DOHH2 (cell line): ENCODE results near the gene RPGR.

Experiments used
- H3F3A ChIP-seq: fragments of 200-600 bp; sonication (generic), shearing (Covaris generic); 2 replicates; pipeline ENCODE4 v1.6.0; 2016; ENCODE audit warnings: antibody characterized with exemption, mild to moderate bottlenecking; ENCODE audit not compliant: control insufficient read depth, insufficient read depth
- H3K27ac ChIP-seq: fragments of 200-600 bp; sonication (generic); 2 replicates; pipeline ENCODE4 v1.5.1; 2014; ENCODE audit warnings: low read depth, mild to moderate bottlenecking, low read length, moderate library complexity
- H3K27me3 ChIP-seq: fragments of 200-600 bp; sonication (generic); 2 replicates; pipeline ENCODE4 v1.6.1; 2014; ENCODE audit warnings: mild to moderate bottlenecking, low read length, mixed read lengths; ENCODE audit not compliant: control insufficient read depth
- H3K36me3 ChIP-seq: fragments of 200-600 bp; sonication (generic); 2 replicates; pipeline ENCODE4 v1.6.1; 2014; ENCODE audit warnings: mild to moderate bottlenecking, low read length, moderate library complexity, mixed read lengths; ENCODE audit not compliant: control insufficient read depth
- H3K4me1 ChIP-seq: fragments of 200-600 bp; sonication (generic); 2 replicates; pipeline ENCODE4 v1.6.1; 2014; ENCODE audit warnings: mild to moderate bottlenecking, low read length, mixed read lengths; ENCODE audit not compliant: control insufficient read depth
- H3K4me2 ChIP-seq: fragments of 200-600 bp; sonication (generic); 2 replicates; pipeline ENCODE4 v1.6.0; 2014; ENCODE audit warnings: mild to moderate bottlenecking, low read length, moderate library complexity
- H3K4me3 ChIP-seq: fragments of 200-600 bp; sonication (generic); 2 replicates; pipeline ENCODE4 v1.5.1; 2014; ENCODE audit warnings: mild to moderate bottlenecking, low read length, mixed read lengths
- H3K79me2 ChIP-seq: fragments of 200-600 bp; sonication (generic); 2 replicates; pipeline ENCODE4 v1.6.1; 2014; ENCODE audit warnings: mild to moderate bottlenecking, low read length, mixed read lengths; ENCODE audit not compliant: control insufficient read depth
- H3K9me2 ChIP-seq: fragments of 200-600 bp; sonication (generic); replicated peaks from 2 replicates; pipeline ENCODE4 v1.6.1; 2014; ENCODE audit warnings: mild to moderate bottlenecking, low read length, mixed read lengths; ENCODE audit not compliant: control insufficient read depth
- H3K9me3 ChIP-seq: fragments of 200-600 bp; sonication (generic); 2 replicates; pipeline ENCODE4 v1.6.1; 2014; ENCODE audit warnings: antibody characterized with exemption, low read length, mixed read lengths; ENCODE audit not compliant: control insufficient read depth, insufficient read depth
- H4K20me1 ChIP-seq: fragments of 200-600 bp; sonication (generic); 2 replicates; pipeline ENCODE4 v1.6.0; 2014; ENCODE audit warnings: low read depth, mild to moderate bottlenecking, antibody characterized with exemption, low read length, moderate library complexity; ENCODE audit not compliant: control insufficient read depth, insufficient read depth
- EZH2phosphoT487 ChIP-seq: fragments of 200-600 bp; sonication (generic); IDR thresholded peaks from 2 replicates; pipeline ENCODE4 v1.6.1; 2017; ENCODE audit warnings: borderline replicate concordance, mild to moderate bottlenecking, antibody characterized with exemption, low read length, moderate library complexity, mixed read lengths
- TF ChIP-seq, protein P1 (sequence below): fragments of 200-600 bp; sonication (generic); IDR thresholded peaks from one replicate; pipeline ENCODE4 v1.5.1; 2014; ENCODE audit warnings: antibody characterized with exemption, mild to moderate bottlenecking, low read depth, low read length; ENCODE audit not compliant: poor library complexity, severe bottlenecking

The RPGR gene

DNA sequence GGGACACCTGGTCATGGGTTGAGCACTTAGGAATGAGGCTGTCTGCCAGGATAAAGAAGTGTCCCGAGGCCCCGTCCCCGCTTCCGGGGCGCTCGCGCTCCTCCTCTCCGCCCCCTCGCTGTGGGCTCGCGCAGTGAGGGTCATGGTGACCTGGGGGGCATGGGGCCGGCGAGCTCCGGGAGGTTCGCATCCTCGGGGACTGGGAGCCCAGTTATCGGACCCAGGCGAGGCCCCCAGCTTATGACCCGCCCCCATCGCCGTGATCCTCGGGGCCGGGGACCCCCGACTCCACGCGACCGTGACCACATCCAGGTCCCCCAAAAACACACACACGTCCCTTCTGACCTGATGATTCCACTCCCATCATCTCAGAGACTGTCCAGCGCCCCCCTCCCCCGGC lies 71.3 kb downstream of the RPGR start:
- no peaks in the 10 kb centered on the region for H3K4me1 ChIP-seq
- H3K79me2 ChIP-seq, result no peaks in the 10 kb centered on the region
- no peaks in the 10 kb centered on the region for H3K9me3 ChIP-seq
- H3K36me3 ChIP-seq, result no peaks in the 10 kb centered on the region
- no peak overlapping the region for H3K4me2 ChIP-seq
- no peak overlapping the region for H3K4me3 ChIP-seq
- H3F3A ChIP-seq, result no peaks in the 10 kb centered on the region
- no peaks in the 10 kb centered on the region for H3K27me3 ChIP-seq
- no peaks in the 10 kb centered on the region for H3K9me2 ChIP-seq
- H4K20me1 ChIP-seq, result no peaks in the 10 kb centered on the region
- H3K27ac ChIP-seq, result no peak overlapping the region
- TF ChIP-seq, protein P1, sequence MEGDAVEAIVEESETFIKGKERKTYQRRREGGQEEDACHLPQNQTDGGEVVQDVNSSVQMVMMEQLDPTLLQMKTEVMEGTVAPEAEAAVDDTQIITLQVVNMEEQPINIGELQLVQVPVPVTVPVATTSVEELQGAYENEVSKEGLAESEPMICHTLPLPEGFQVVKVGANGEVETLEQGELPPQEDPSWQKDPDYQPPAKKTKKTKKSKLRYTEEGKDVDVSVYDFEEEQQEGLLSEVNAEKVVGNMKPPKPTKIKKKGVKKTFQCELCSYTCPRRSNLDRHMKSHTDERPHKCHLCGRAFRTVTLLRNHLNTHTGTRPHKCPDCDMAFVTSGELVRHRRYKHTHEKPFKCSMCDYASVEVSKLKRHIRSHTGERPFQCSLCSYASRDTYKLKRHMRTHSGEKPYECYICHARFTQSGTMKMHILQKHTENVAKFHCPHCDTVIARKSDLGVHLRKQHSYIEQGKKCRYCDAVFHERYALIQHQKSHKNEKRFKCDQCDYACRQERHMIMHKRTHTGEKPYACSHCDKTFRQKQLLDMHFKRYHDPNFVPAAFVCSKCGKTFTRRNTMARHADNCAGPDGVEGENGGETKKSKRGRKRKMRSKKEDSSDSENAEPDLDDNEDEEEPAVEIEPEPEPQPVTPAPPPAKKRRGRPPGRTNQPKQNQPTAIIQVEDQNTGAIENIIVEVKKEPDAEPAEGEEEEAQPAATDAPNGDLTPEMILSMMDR, result no peak
- no peak for TF ChIP-seq EZH2phosphoT487

DNA sequence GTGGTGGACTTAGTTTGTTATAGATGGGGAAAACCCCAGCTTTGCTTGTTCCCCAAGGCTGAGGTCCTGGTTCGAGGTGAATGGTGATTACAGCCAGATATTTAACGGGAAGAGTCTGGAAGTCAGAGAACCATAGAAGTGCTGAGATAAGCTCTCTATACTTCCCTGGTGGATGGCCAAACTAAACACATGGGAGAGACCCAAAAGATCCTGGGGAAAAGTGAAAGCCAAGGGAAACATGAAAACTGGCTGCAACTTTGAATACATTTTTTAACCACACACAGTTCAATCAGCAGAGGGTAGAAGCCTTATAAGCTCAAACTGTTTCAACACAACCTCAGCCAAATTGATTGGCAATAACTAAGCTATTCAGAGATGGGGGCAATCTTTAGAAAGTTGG lies 77.3 kb downstream of the RPGR start:
- H3K4me2 ChIP-seq, result no peak overlapping the region
- no peaks in the 10 kb centered on the region for H3K9me2 ChIP-seq
- no peaks in the 10 kb centered on the region for H3K79me2 ChIP-seq
- H3F3A ChIP-seq, result no peaks in the 10 kb centered on the region
- H3K4me1 ChIP-seq, result no peaks in the 10 kb centered on the region
- TF ChIP-seq, protein P1, result no peak
- no peak for TF ChIP-seq EZH2phosphoT487
- H3K36me3 ChIP-seq, result no peaks in the 10 kb centered on the region
- no peaks in the 10 kb centered on the region for H3K9me3 ChIP-seq
- no peak overlapping the region for H3K4me3 ChIP-seq
- H4K20me1 ChIP-seq, result no peaks in the 10 kb centered on the region
- H3K27ac ChIP-seq, result no peak overlapping the region
- H3K27me3 ChIP-seq, result no peaks in the 10 kb centered on the region

- Histone ChIP-seq H3K4me2 (no peak overlapping the region), H3K27ac (no peak overlapping the region)
Measured at GRCh38 chrX:38247051-38247450, 80.3 kb downstream of the RPGR start.

More at GRCh38 chrX:38247051-38247450, 80.3 kb downstream of the RPGR start:
- H4K20me1 ChIP-seq, result no peaks in the 10 kb centered on the region
- TF ChIP-seq, protein P1, result no peak
- TF ChIP-seq EZH2phosphoT487, result no peak
- no peaks in the 10 kb centered on the region for H3F3A ChIP-seq
- H3K9me2 ChIP-seq, result no peaks in the 10 kb centered on the region
- no peaks in the 10 kb centered on the region for H3K79me2 ChIP-seq
- H3K4me3 ChIP-seq, result no peak overlapping the region
- H3K9me3 ChIP-seq, result no peaks in the 10 kb centered on the region
- H3K36me3 ChIP-seq, result no peaks in the 10 kb centered on the region
- no peaks in the 10 kb centered on the region for H3K4me1 ChIP-seq
- H3K27me3 ChIP-seq, result no peaks in the 10 kb centered on the region
